Measurements from ENCODE around the gene SLCO6A1. TPM values are rescaled to one million over a fixed set of nuclear protein-coding genes. Genes with fewer than 3 reads are reported as not detected.

SLCO6A1 gene, protein sequence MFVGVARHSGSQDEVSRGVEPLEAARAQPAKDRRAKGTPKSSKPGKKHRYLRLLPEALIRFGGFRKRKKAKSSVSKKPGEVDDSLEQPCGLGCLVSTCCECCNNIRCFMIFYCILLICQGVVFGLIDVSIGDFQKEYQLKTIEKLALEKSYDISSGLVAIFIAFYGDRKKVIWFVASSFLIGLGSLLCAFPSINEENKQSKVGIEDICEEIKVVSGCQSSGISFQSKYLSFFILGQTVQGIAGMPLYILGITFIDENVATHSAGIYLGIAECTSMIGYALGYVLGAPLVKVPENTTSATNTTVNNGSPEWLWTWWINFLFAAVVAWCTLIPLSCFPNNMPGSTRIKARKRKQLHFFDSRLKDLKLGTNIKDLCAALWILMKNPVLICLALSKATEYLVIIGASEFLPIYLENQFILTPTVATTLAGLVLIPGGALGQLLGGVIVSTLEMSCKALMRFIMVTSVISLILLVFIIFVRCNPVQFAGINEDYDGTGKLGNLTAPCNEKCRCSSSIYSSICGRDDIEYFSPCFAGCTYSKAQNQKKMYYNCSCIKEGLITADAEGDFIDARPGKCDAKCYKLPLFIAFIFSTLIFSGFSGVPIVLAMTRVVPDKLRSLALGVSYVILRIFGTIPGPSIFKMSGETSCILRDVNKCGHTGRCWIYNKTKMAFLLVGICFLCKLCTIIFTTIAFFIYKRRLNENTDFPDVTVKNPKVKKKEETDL
- total RNA-seq (2022; extraction: Qiagen RNA extraction), result not detected in 5 replicates

DNA sequence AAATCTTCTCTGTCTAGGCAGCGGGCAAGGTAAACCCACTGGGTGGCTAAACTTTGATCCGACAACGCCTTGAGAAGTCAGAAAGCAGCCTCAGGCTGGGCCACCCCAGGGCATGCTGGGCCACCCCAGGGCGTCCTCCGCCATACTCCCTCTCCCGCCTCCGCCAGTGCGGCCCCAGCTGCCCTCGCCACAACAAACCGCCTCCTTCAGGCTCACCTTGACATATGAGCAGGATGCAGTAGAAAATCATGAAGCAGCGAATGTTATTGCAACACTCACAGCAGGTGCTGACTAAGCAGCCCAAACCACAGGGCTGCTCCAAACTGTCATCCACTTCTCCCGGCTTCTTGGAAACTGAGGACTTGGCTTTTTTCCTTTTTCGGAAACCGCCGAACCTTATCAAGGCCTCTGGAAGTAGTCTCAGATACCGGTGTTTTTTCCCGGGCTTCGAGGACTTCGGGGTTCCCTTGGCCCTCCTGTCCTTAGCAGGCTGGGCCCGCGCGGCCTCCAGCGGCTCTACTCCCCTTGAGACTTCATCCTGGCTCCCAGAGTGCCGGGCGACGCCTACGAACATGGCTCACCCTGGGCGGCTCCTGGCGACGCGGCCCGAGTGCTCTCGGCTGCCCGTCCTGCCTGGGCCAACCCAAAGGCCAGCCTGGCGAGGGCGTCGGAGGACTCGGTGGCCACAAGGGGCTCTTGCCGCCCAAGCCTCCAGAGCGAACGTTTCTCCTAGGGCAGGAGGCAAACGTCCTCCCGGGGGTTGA, at the start of gene SLCO6A1:
TSS of gene SLCO6A1 (minus strand) at position 731 of the 764 bp plus-strand sequence. CDS start at position 574, 157 bp downstream.

Other genes starting within 250 kb of the SLCO6A1 start
- 0.02 TPM in 1 of 5 replicates, not detected in the others for gene SLCO4C1, start 202.7 kb downstream of the SLCO6A1 start, total RNA-seq (2022; extraction: Qiagen RNA extraction)

Measured in A549 treated with CORT108297 at 1 μM for 4 hours (cell line).